Adrenal gland (tissue), 5 donors: ENCODE data around the gene C5AR1.

Experiments
- CTCF ChIP-seq, 6 experiments: fragments of 450-650 bp in 4 of 6; fragments of 200-600 bp in 2 of 6; sonication (generic) in 1 of 6; IDR thresholded peaks; 1 replicate in 5 of 6; 2 replicates in 1 of 6; pipeline versions ENCODE4 v1.5.1 to v1.8.0; 2016 to 2021; ENCODE audit warnings: antibody characterized with exemption in 6 of 6, mild to moderate bottlenecking in 2 of 6, moderate library complexity in 1 of 6
- POLR2A ChIP-seq, 2 donors: fragments of 450-650 bp; IDR thresholded peaks; one replicate each; pipeline ENCODE4 v1.6.1; 2017; ENCODE audit warnings: antibody characterized with exemption in 2 of 2, mild to moderate bottlenecking in 2 of 2, moderate library complexity in 1 of 2
- donor health status: DM: no; HTN: no; CAD: no.

- no peak for TF ChIP-seq CTCF (IDR thresholded peaks at IDR 0.05)
- no peak for TF ChIP-seq POLR2A (IDR thresholded peaks at IDR 0.05)
These were observed 2.8 kb downstream of the C5AR1 start for GRCh38 chr19:47312366-47313006.
